Measurements from ENCODE around the gene COL4A1.

COL4A1 gene

GRCh38 chr13:110303644-110304043 is 3.3 kb downstream of the COL4A1 start:
- TF ChIP-seq REST (IDR thresholded peaks at IDR 0.05; ENCODE audit: insufficient read depth in 1 of 2, low read depth in 2 of 2, low read length in 2 of 2) (no peak), FOXP2 (optimal IDR thresholded peaks at IDR 0.05; ENCODE audit: borderline replicate concordance, extremely low read depth, extremely low read length, insufficient read depth) (no peak), SIN3A (IDR thresholded peaks at IDR 0.05; ENCODE audit: borderline replicate concordance, insufficient read depth, low read length) (no peak), POLR2AphosphoS5 (IDR thresholded peaks at IDR 0.05; ENCODE audit: low read depth, low read length) (no peak), TAF1 (IDR thresholded peaks at IDR 0.05; ENCODE audit: borderline replicate concordance, insufficient read depth, low read length) (no peak)

GRCh38 chr13:110302997-110303396 is 4.0 kb downstream of the COL4A1 start:
- TF ChIP-seq SIN3A (IDR thresholded peaks at IDR 0.05; ENCODE audit: borderline replicate concordance, insufficient read depth, low read length): no peak
- TF ChIP-seq REST (IDR thresholded peaks at IDR 0.05; ENCODE audit: insufficient read depth in 1 of 2, low read depth in 2 of 2, low read length in 2 of 2): no peak
- no peak for TF ChIP-seq POLR2AphosphoS5 (IDR thresholded peaks at IDR 0.05; ENCODE audit: low read depth, low read length)
- TF ChIP-seq FOXP2 (optimal IDR thresholded peaks at IDR 0.05; ENCODE audit: borderline replicate concordance, extremely low read depth, extremely low read length, insufficient read depth): no peak
- no peak for TF ChIP-seq TAF1 (IDR thresholded peaks at IDR 0.05; ENCODE audit: borderline replicate concordance, insufficient read depth, low read length)

GRCh38 chr13:110301606-110302553 is 5.1 kb downstream of the COL4A1 start:
- TF ChIP-seq POLR2AphosphoS5 (IDR thresholded peaks at IDR 0.05; ENCODE audit: low read depth, low read length) (no peak), FOXP2 (optimal IDR thresholded peaks at IDR 0.05; ENCODE audit: borderline replicate concordance, extremely low read depth, extremely low read length, insufficient read depth) (no peak), SIN3A (IDR thresholded peaks at IDR 0.05; ENCODE audit: borderline replicate concordance, insufficient read depth, low read length) (no peak), REST (IDR thresholded peaks at IDR 0.05; ENCODE audit: insufficient read depth in 1 of 2, low read depth in 2 of 2, low read length in 2 of 2) (no peak), TAF1 (IDR thresholded peaks at IDR 0.05; ENCODE audit: borderline replicate concordance, insufficient read depth, low read length) (no peak)

GRCh38 chr13:110301083-110301482 is 5.9 kb downstream of the COL4A1 start:
- no peak for TF ChIP-seq FOXP2 (optimal IDR thresholded peaks at IDR 0.05; ENCODE audit: borderline replicate concordance, extremely low read depth, extremely low read length, insufficient read depth)
- TF ChIP-seq TAF1 (IDR thresholded peaks at IDR 0.05; ENCODE audit: borderline replicate concordance, insufficient read depth, low read length): no peak
- TF ChIP-seq POLR2AphosphoS5 (IDR thresholded peaks at IDR 0.05; ENCODE audit: low read depth, low read length): no peak
- no peak for TF ChIP-seq REST (IDR thresholded peaks at IDR 0.05; ENCODE audit: insufficient read depth in 1 of 2, low read depth in 2 of 2, low read length in 2 of 2)
- no peak for TF ChIP-seq SIN3A (IDR thresholded peaks at IDR 0.05; ENCODE audit: borderline replicate concordance, insufficient read depth, low read length)
